Posterior cingulate gyrus (tissue), 11 donors: ENCODE data around the gene ADAMTS19.
"Not testable (repeated sequence)": the region's sequence is repeated elsewhere in the genome, so short reads cannot be mapped to it uniquely, and the experiment has no call there.

Experiments
- DNase-seq, 10 donors: peaks; one replicate each; pipeline versions ENCODE4 v3.0.0 to v3.0.0-alpha.2; 2020 to 2021; ENCODE audit warnings: mixed read lengths in 3 of 10
- intact Hi-C: fragments of 100-400 bp; cut with DNase I; formaldehyde crosslinking; loops from one replicate; pipeline ENCODE4 v1.15.1; 2023

ADAMTS19 gene

GRCh38 chr5:129459777-129460671, at the start of gene ADAMTS19:
TSS of gene ADAMTS19 (plus strand) at chr5:129460298. CDS start at chr5:129460392, 94 bp downstream.
- intact Hi-C loops: loop anchor here (10.0 kb wide), 1 partner anchor 305 kb away; no protein-coding TSS in a partner anchor
- DNase-seq: peak; percentile 22 to 92 (median 45)

GRCh38 chr5:129410488-129410887, 49.6 kb upstream of the ADAMTS19 start:
- no peak for DNase-seq
- intact Hi-C loops: no loop called here

GRCh38 chr5:129412721-129413120, 47.4 kb upstream of the ADAMTS19 start:
- DNase-seq: no peak
- intact Hi-C loops: no loop called here

- DNase-seq: no peak
- intact Hi-C loops: no loop called here
Measured at GRCh38 chr5:129413570-129413969, 46.5 kb upstream of the ADAMTS19 start.

GRCh38 chr5:129419292-129419691, 40.8 kb upstream of the ADAMTS19 start:
- intact Hi-C loops: no loop called here
- DNase-seq: no peak

- intact Hi-C loops: no loop called here
- DNase-seq: no peak
Measured at GRCh38 chr5:129425031-129425430, 35.1 kb upstream of the ADAMTS19 start.

- intact Hi-C loops: no loop called here
- no peak for DNase-seq
Measured at GRCh38 chr5:129426071-129426470, 34.0 kb upstream of the ADAMTS19 start.

GRCh38 chr5:129428636-129429035, 31.5 kb upstream of the ADAMTS19 start:
- intact Hi-C loops, DNase-seq: not testable (repeated sequence)

- intact Hi-C loops: no loop called here
Measured at GRCh38 chr5:129431406-129431805, 28.7 kb upstream of the ADAMTS19 start.

GRCh38 chr5:129438322-129438721, 21.8 kb upstream of the ADAMTS19 start:
- intact Hi-C loops: no loop called here

More at GRCh38 chr5:129431406-129431805, 28.7 kb upstream of the ADAMTS19 start:
- DNase-seq: no peak

GRCh38 chr5:129440424-129440823, 19.7 kb upstream of the ADAMTS19 start:
- intact Hi-C loops: no loop called here

More at GRCh38 chr5:129438322-129438721, 21.8 kb upstream of the ADAMTS19 start:
- DNase-seq: no peak

GRCh38 chr5:129441096-129441495, 19.0 kb upstream of the ADAMTS19 start:
- intact Hi-C loops: no loop called here
- DNase-seq: no peak

More at GRCh38 chr5:129440424-129440823, 19.7 kb upstream of the ADAMTS19 start:
- DNase-seq: peak in 1 of 10 donors; percentile 30

- intact Hi-C loops: no loop called here
- no peak for DNase-seq
Measured at GRCh38 chr5:129445379-129445778, 14.7 kb upstream of the ADAMTS19 start.

- intact Hi-C loops: no loop called here
- no peak for DNase-seq
Measured at GRCh38 chr5:129447968-129448367, 12.1 kb upstream of the ADAMTS19 start.

- intact Hi-C loops: no loop called here
- DNase-seq: peak in 1 of 10 donors; percentile 46
Measured at GRCh38 chr5:129448654-129449053, 11.4 kb upstream of the ADAMTS19 start.

GRCh38 chr5:129454461-129454860, 5.6 kb upstream of the ADAMTS19 start:
- intact Hi-C loops: no loop called here
- no peak for DNase-seq

GRCh38 chr5:129459450-129459776, 685 bp upstream of the ADAMTS19 start:
- DNase-seq: peak in 1 of 10 donors; percentile 17
- intact Hi-C loops: no loop called here

GRCh38 chr5:129460672-129460935, 506 bp downstream of the ADAMTS19 start:
- intact Hi-C loops: loop anchor here (10.0 kb wide), 1 partner anchor 304 kb away; no protein-coding TSS in a partner anchor
- no peak for DNase-seq

GRCh38 chr5:129460936-129461710, 1.0 kb downstream of the ADAMTS19 start:
- peak; percentile 38 to 94 (median 52) for DNase-seq
- intact Hi-C loops: loop anchor here (10.0 kb wide), 1 partner anchor 304 kb away; no protein-coding TSS in a partner anchor

- intact Hi-C loops: loop anchor here (10.0 kb wide), 1 partner anchor 303 kb away; no protein-coding TSS in a partner anchor
- no peak for DNase-seq
Measured at GRCh38 chr5:129461711-129462332, 1.7 kb downstream of the ADAMTS19 start.
